ENCODE data around the gene PDIA2.

GRCh38 chr16:305916-306626 is 23.1 kb downstream of the PDIA2 start:
- TF ChIP-seq POLR2A (IDR thresholded peaks at IDR 0.05; ENCODE audit: low read length) (no peak), CTCF (IDR thresholded peaks at IDR 0.05) (no peak), RAD21 (conservative IDR thresholded peaks at IDR 0.05 in 1 of 2, IDR thresholded peaks at IDR 0.05 in 1 of 2) (no peak)

Data from A549 (cell line).